ENCODE data around the gene SCGB2A2. TPM values are rescaled to one million over a fixed set of nuclear protein-coding genes. Genes with fewer than 3 reads are reported as not detected.

Gene SCGB2A2
- total RNA-seq, 1 donor from 2014 or later = not detected

DNA sequence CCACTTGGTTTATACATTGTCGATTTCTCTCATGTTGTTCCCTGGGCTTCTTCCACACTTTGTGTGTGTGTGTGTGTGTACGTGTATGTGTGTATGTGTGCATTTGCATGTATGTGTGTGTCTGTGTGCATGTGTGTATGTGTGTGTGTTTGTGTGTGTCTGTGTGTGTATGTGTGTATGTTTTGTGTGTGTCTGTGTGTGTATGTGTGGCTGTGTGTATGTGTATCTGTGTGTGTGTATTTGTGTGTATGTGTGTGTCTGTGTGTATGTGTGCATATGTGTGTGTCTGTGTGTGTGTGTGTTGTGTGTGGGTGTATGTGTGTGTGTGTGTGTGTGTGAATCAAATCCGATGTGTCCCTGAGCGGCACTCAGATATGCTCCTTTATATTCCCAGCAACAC lies 32.5 kb upstream of the SCGB2A2 start:
- peaks cover 53% of the 10 kb centered on the region for H3K27me3 Mint-ChIP-seq
- TF ChIP-seq CTCF (conservative IDR thresholded peaks at IDR 0.05) = no peak
- no peak overlapping the region for H3K4me3 Mint-ChIP-seq
- no peaks in the 10 kb centered on the region for H3K9me3 Mint-ChIP-seq
- H3K27ac Mint-ChIP-seq = no peak overlapping the region
- H3K4me1 Mint-ChIP-seq (ENCODE audit: unreplicated experiment) = peaks cover 6% of the 10 kb centered on the region
- no peak for DNase-seq (ENCODE audit: extremely low spot score, unreplicated experiment)
- H3K36me3 Mint-ChIP-seq = no peaks in the 10 kb centered on the region

DNA sequence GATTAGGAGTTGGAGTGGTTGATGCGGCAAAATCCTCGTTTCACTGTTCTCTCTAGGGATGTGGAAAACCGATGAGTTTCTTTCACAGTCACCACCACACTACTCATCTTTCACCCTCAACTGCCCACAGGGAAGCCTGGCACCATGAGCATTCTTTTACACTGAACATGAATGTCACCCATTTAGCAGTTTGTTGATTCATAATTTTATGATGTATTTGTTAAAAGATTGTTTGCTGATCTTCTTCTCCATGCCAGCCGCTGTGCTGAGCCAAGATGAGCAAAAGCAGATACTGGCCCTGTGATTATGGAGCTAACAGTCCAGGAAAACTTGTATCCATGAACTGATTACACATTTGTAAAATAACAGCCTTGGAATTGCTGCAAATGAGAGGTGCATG lies 31.8 kb upstream of the SCGB2A2 start:
- Mint-ChIP-seq H3K9me3 (no peaks in the 10 kb centered on the region), H3K4me3 (no peak overlapping the region), H3K4me1 (ENCODE audit: unreplicated experiment) (peaks cover 6% of the 10 kb centered on the region), H3K36me3 (no peaks in the 10 kb centered on the region), H3K27ac (no peak overlapping the region), H3K27me3 (peaks cover 47% of the 10 kb centered on the region)
- no peak for DNase-seq (ENCODE audit: extremely low spot score, unreplicated experiment)
- no peak for TF ChIP-seq CTCF (conservative IDR thresholded peaks at IDR 0.05)

DNA sequence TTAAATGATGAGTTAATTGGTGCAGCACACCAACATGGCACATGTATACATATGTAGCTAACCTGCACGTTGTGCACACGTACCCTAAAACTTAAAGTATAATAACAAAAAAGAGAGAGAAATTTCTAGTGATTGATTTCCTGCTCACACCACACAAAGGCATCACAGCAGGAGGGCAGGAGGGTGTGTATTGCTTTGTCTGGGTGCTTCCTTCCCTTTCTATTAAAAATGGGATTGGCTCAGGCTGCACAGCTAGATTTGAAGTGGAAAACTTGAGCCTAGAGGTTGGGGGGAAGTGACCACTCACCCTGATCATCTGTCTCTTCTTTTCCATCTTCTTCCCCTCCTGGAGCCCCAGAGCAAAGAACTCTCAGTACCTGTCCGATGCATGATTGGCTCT lies 28.9 kb upstream of the SCGB2A2 start:
- TF ChIP-seq CTCF (conservative IDR thresholded peaks at IDR 0.05) = no peak
- Mint-ChIP-seq H3K27ac (no peak overlapping the region), H3K4me1 (ENCODE audit: unreplicated experiment) (peaks cover 10% of the 10 kb centered on the region), H3K27me3 (peaks cover 34% of the 10 kb centered on the region), H3K9me3 (peaks cover 5% of the 10 kb centered on the region), H3K36me3 (no peaks in the 10 kb centered on the region), H3K4me3 (no peak overlapping the region)
- no peak for DNase-seq (ENCODE audit: extremely low spot score, unreplicated experiment)

DNA sequence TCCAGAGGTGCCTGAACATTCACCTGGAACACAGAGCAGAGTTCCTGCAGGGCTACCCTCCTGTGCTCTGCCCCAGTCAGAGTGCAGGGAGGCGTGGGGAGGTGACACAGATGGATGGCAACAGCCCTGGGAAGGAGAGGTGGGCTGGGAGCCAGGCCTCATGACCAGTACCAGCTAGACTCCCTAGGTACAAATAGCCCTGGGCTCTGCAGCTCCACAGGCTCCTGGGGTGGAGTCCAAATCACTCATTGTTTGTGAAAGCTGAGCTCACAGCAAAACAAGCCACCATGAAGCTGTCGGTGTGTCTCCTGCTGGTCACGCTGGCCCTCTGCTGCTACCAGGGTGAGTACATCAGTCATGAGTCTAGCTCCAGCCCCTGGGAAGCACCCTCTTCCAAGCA lies 27.9 kb upstream of the SCGB2A2 start, which contains the start of gene SCGB1D2:
SCGB1D2 (plus strand) TSS at position 219 of the 400 bp plus-strand sequence; CDS start at position 288, 69 bp downstream.
- no peak within 1 kb of the TSS for H3K27ac Mint-ChIP-seq
- no peak for TF ChIP-seq CTCF (conservative IDR thresholded peaks at IDR 0.05)
- DNase-seq (ENCODE audit: extremely low spot score, unreplicated experiment) = no peak
- peaks cover 5% of the 10 kb centered on the region for H3K9me3 Mint-ChIP-seq
- no peak within 1 kb of the TSS for H3K4me3 Mint-ChIP-seq
- H3K27me3 Mint-ChIP-seq = peaks cover 31% of the 10 kb centered on the region
- no peaks in the 10 kb centered on the region for H3K36me3 Mint-ChIP-seq
- H3K4me1 Mint-ChIP-seq (ENCODE audit: unreplicated experiment) = peaks cover 10% of the 10 kb centered on the region

- no peak for DNase-seq (ENCODE audit: extremely low spot score, unreplicated experiment)
- H3K9me3 Mint-ChIP-seq = peaks cover 5% of the 10 kb centered on the region
- no peaks in the 10 kb centered on the region for H3K36me3 Mint-ChIP-seq
- H3K4me1 Mint-ChIP-seq (ENCODE audit: unreplicated experiment) = peaks cover 10% of the 10 kb centered on the region
- peaks cover 14% of the 10 kb centered on the region for H3K27me3 Mint-ChIP-seq
- TF ChIP-seq CTCF (conservative IDR thresholded peaks at IDR 0.05) = peak; percentile 46
- H3K27ac Mint-ChIP-seq = no peak overlapping the region
- no peak overlapping the region for H3K4me3 Mint-ChIP-seq
Observed at GRCh38 chr11:62245271-62245753, 24.6 kb upstream of the SCGB2A2 start.

GRCh38 chr11:62251698-62252097 lies 18.3 kb upstream of the SCGB2A2 start:
- no peaks in the 10 kb centered on the region for H3K4me1 Mint-ChIP-seq (ENCODE audit: unreplicated experiment)
- H3K9me3 Mint-ChIP-seq = peaks cover 13% of the 10 kb centered on the region
- no peaks in the 10 kb centered on the region for H3K36me3 Mint-ChIP-seq
- no peak overlapping the region for H3K27ac Mint-ChIP-seq
- TF ChIP-seq CTCF (conservative IDR thresholded peaks at IDR 0.05) = no peak
- H3K4me3 Mint-ChIP-seq = no peak overlapping the region
- H3K27me3 Mint-ChIP-seq = peaks cover 13% of the 10 kb centered on the region
- DNase-seq (ENCODE audit: extremely low spot score, unreplicated experiment) = no peak
